GM23338 (cell line): Measurements from ENCODE around the gene TBL3. TPM values are rescaled to one million over a fixed set of nuclear protein-coding genes. Genes with fewer than 3 reads are reported as not detected.

Experiments
- ATAC-seq: fragments of 200-7000 bp; cut with Tn5 transposase; 3 replicates; pipeline ENCODE4 v1.9.1; 2020
- DNase-seq: peaks from one replicate; pipeline ENCODE4 v3.0.0-alpha.2; 2015; ENCODE audit warnings: low spot score
- H2AFZ ChIP-seq: fragments of 200-600 bp; sonication (generic); 2 replicates; pipeline ENCODE4 v1.8.0; 2016; ENCODE audit warnings: antibody characterized with exemption, mild to moderate bottlenecking, moderate library complexity
- H3F3A ChIP-seq: fragments of 200-600 bp; sonication (generic); replicated peaks from 2 replicates; pipeline ENCODE4 v1.8.0; 2017; ENCODE audit warnings: antibody characterized with exemption, mixed run types, low read depth
- H3K27ac ChIP-seq: fragments of 200-600 bp; sonication (generic); 2 replicates; pipeline ENCODE4 v1.6.1; 2016; ENCODE audit warnings: low read depth
- H3K27me3 ChIP-seq: fragments of 200-600 bp; sonication (generic); 2 replicates; pipeline ENCODE4 v1.8.0; 2016; ENCODE audit warnings: mild to moderate bottlenecking, mixed run types, moderate library complexity; ENCODE audit not compliant: insufficient read depth
- H3K36me3 ChIP-seq: fragments of 200-600 bp; sonication (generic); 2 replicates; pipeline ENCODE4 v1.8.0; 2016; ENCODE audit warnings: mild to moderate bottlenecking; ENCODE audit not compliant: insufficient read depth
- H3K4me1 ChIP-seq: fragments of 200-600 bp; sonication (generic); 2 replicates; pipeline ENCODE4 v1.8.0; 2016; ENCODE audit warnings: mild to moderate bottlenecking, moderate library complexity; ENCODE audit not compliant: insufficient read depth
- H3K4me2 ChIP-seq: fragments of 200-600 bp; sonication (generic); 2 replicates; pipeline ENCODE4 v1.7.1; 2017; ENCODE audit warnings: mixed run types
- H3K4me3 ChIP-seq: fragments of 200-600 bp; sonication (generic); 2 replicates; pipeline ENCODE4 v1.6.1; 2016; ENCODE audit warnings: mixed run types
- H3K79me2 ChIP-seq: fragments of 200-600 bp; sonication (generic); replicated peaks from 2 replicates; pipeline ENCODE4 v1.8.0; 2017; ENCODE audit warnings: mild to moderate bottlenecking; ENCODE audit not compliant: insufficient read depth
- H3K9me2 ChIP-seq: fragments of 200-600 bp; sonication (generic); 2 replicates; pipeline ENCODE4 v1.8.0; 2017; ENCODE audit not compliant: insufficient read depth
- H4K20me1 ChIP-seq: fragments of 200-600 bp; sonication (generic); replicated peaks from 2 replicates; pipeline ENCODE4 v1.8.0; 2017; ENCODE audit warnings: mild to moderate bottlenecking; ENCODE audit not compliant: insufficient read depth
- H3K27ac Mint-ChIP-seq: 2 replicates; pipeline ENCODE4 v1.8.0; 2020; ENCODE audit warnings: inconsistent platforms, mild to moderate bottlenecking, moderate library complexity, mixed read lengths
- H3K27me3 Mint-ChIP-seq: 3 replicates; pipeline ENCODE4 v1.8.0; 2022; ENCODE audit warnings: low read depth, mild to moderate bottlenecking, moderate library complexity, mixed read lengths, inconsistent platforms; ENCODE audit not compliant: insufficient read depth, poor library complexity
- H3K36me3 Mint-ChIP-seq: 3 replicates; pipeline ENCODE4 v1.8.0; 2021; ENCODE audit warnings: low read depth, mild to moderate bottlenecking, inconsistent platforms, moderate library complexity, mixed read lengths
- H3K4me1 Mint-ChIP-seq: 3 replicates; pipeline ENCODE4 v1.8.0; 2020; ENCODE audit warnings: mild to moderate bottlenecking, inconsistent platforms, mixed read lengths
- H3K4me3 Mint-ChIP-seq: 3 replicates; pipeline ENCODE4 v1.8.0; 2021; ENCODE audit warnings: moderate library complexity, mild to moderate bottlenecking, inconsistent platforms, mixed read lengths
- H3K9me3 Mint-ChIP-seq: 3 replicates; pipeline ENCODE4 v1.8.0; 2020; ENCODE audit warnings: moderate library complexity, mild to moderate bottlenecking, inconsistent platforms, mixed read lengths
- CREB1 ChIP-seq: fragments of 250-450 bp; sonication (Bioruptor Pico); IDR thresholded peaks from 2 replicates; pipeline ENCODE4 v1.5.0; 2020; ENCODE audit warnings: low read depth, mild to moderate bottlenecking, moderate library complexity
- CTCF ChIP-seq, 2 experiments: fragments of 200-600 bp in 1 of 2; sonication (generic) in 1 of 2; conservative IDR thresholded peaks; 2 replicates each; pipeline versions ENCODE4 v1.5.1 to v1.6.1; 2016 to 2017; ENCODE audit warnings: antibody characterized with exemption in 2 of 2, low read depth in 2 of 2, mild to moderate bottlenecking in 2 of 2, moderate library complexity in 1 of 2
- ETS1 ChIP-seq: IDR thresholded peaks from 2 replicates; pipeline ENCODE4 v1.6.1; 2016; ENCODE audit warnings: antibody characterized with exemption
- EZH2 ChIP-seq: fragments of 200-600 bp; sonication (generic); IDR thresholded peaks from one replicate; pipeline ENCODE4 v1.8.0; 2017; ENCODE audit warnings: antibody characterized with exemption, mild to moderate bottlenecking, low read depth; ENCODE audit not compliant: unreplicated experiment
- EZH2phosphoT487 ChIP-seq: fragments of 200-600 bp; sonication (generic); IDR thresholded peaks from one replicate; pipeline ENCODE4 v1.8.1; 2018; ENCODE audit warnings: antibody characterized with exemption; ENCODE audit not compliant: unreplicated experiment
- JUNB ChIP-seq: IDR thresholded peaks from one replicate; pipeline ENCODE4 v1.6.1; 2016; ENCODE audit warnings: antibody characterized with exemption; ENCODE audit not compliant: unreplicated experiment
- NANOG ChIP-seq: IDR thresholded peaks from 2 replicates; pipeline ENCODE4 v1.6.1; 2016; ENCODE audit warnings: antibody characterized with exemption, borderline replicate concordance
- POLR2AphosphoS5 ChIP-seq: IDR thresholded peaks from 2 replicates; pipeline ENCODE4 v1.6.1; 2016; ENCODE audit warnings: antibody characterized with exemption, low read depth
- STAT1 ChIP-seq: IDR thresholded peaks from one replicate; pipeline ENCODE4 v1.6.1; 2016; ENCODE audit warnings: antibody characterized with exemption; ENCODE audit not compliant: unreplicated experiment
- ZNF114 ChIP-seq: fragments of 250-450 bp; sonication (Bioruptor Pico); IDR thresholded peaks from 2 replicates; pipeline ENCODE4 v1.5.0; 2020; ENCODE audit warnings: mild to moderate bottlenecking, moderate library complexity
- ZNF331 ChIP-seq: fragments of 250-450 bp; sonication (Bioruptor Pico); IDR thresholded peaks from 2 replicates; pipeline ENCODE4 v1.5.0; 2020; ENCODE audit warnings: low read depth, mild to moderate bottlenecking, moderate library complexity
- polyA plus RNA-seq: library from polyadenylated mRNA; unstranded; fragments of >200 nt; fragmentation: Nextera tagmentation; extraction: Ambion mirVana; gene quantifications from 2 replicates; pipeline ENCODE4 v1.2.1, GENCODE V29; 2016
- total RNA-seq: library from RNA; depleted of rRNA; stranded (reverse); fragments of >200 nt; shearing (Covaris generic); gene quantifications from 2 replicates; pipeline ENCODE4 v1.2.3, GENCODE V29; 2014
- TF ChIP-seq, protein P1 (sequence below): fragments of 250-450 bp; sonication (Bioruptor Pico); IDR thresholded peaks from 2 replicates; pipeline ENCODE4 v1.5.0; 2020; ENCODE audit warnings: mild to moderate bottlenecking, moderate library complexity

The TBL3 gene
- total and polyA plus RNA-seq, 2 experiments from 2014 or later = 67.0 to 157 TPM

DNA sequence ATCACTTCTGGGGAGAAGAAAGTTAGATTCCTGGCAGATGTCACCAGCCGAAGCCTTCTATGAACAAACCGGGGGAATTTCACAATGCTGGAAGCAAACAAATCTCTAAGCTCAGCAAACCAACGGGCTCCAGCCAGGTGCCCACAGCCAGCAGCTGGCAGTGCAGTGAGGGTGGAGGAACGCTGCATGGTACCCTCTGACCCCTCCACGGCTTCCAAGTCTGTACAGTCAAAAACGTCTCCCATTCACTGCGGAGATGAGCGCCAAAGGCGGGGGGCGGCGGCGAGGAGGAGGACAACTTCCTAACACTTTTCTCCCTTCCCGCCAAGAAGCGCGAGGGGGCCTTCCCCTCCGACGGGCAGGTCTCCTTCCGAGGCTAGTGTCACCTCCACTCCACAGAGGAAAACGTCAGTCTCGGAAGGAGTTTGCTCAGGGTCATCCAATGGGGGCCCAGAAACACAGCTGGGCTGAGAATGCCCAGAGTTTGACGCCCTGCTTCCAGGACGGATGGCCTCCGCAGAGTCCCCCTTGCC is 36.8 kb downstream of the TBL3 start:
- ATAC-seq (no peak), DNase-seq (no peak)
- Histone ChIP-seq H3F3A (peaks cover 23% of the 10 kb centered on the region; the same call in 1 of the 2 replicates), H3K27ac (0 out of 2 replicates have a peak overlapping the region, but pooled peaks have one; percentile 45), H3K4me3 (peak overlapping the region; percentile 91), H3K4me1 (peaks cover 22% of the 10 kb centered on the region), H3K36me3 (no peaks in the 10 kb centered on the region), H4K20me1 (peaks cover 36% of the 10 kb centered on the region), H2AFZ (no peak overlapping the region), H3K27me3 (no peaks in the 10 kb centered on the region), H3K9me2 (no peaks in the 10 kb centered on the region), H3K79me2 (peaks cover 37% of the 10 kb centered on the region), H3K4me2 (peak overlapping the region; percentile 97)
- H3K4me3 Mint-ChIP-seq = peak overlapping the region; percentile 74
- peaks cover 11% of the 10 kb centered on the region for H3K36me3 Mint-ChIP-seq
- peaks cover 15% of the 10 kb centered on the region for H3K27me3 Mint-ChIP-seq
- no peak overlapping the region; the same call in 1 of the 2 replicates for H3K27ac Mint-ChIP-seq
- peaks cover 37% of the 10 kb centered on the region for H3K4me1 Mint-ChIP-seq
- H3K9me3 Mint-ChIP-seq = no peaks in the 10 kb centered on the region
- TF ChIP-seq ZNF331 (CRISPR knock-in tag) (no peak), EZH2phosphoT487 (no peak), JUNB (no peak), POLR2AphosphoS5 (no peak)

DNA sequence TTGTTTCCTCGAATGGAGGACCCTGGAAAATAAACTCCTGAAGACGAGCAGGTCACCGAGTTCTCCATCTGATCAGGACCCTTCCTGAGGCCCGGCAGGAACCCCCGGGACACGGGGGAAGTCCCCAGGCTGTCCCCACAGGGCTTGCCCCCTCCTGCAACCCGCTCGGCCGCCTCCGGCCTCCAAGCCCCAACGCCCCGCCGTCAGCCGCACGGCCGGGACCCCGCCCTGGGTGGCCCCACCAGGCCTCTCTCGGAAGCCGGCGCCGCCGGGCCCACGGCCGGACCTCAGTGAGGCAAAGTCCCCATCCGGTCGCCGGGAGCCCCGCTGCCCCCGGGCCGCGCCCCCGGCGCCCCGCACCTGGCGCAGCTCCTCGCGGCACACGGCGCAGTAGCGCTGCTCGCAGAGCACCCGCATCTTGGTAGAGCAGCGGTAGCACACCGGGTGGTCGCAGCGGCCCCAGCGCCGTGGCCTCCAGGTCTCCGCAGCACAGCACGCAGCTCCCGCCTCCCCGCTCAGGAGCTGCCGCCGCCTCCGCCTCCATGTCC is 37.4 kb downstream of the TBL3 start:
- Mint-ChIP-seq H3K4me1 (peaks cover 36% of the 10 kb centered on the region), H3K27ac (no peak overlapping the region), H3K27me3 (peaks cover 14% of the 10 kb centered on the region), H3K4me3 (peak overlapping the region; percentile 74), H3K36me3 (peaks cover 11% of the 10 kb centered on the region), H3K9me3 (no peaks in the 10 kb centered on the region)
- Histone ChIP-seq H3K9me2 (no peaks in the 10 kb centered on the region), H3K36me3 (no peaks in the 10 kb centered on the region), H3K4me2 (peak overlapping the region; percentile 97), H3K27ac (0 out of 2 replicates have a peak overlapping the region, but pooled peaks have one; percentile 45), H3K79me2 (peaks cover 37% of the 10 kb centered on the region), H3K27me3 (no peaks in the 10 kb centered on the region), H3K4me3 (peak overlapping the region; percentile 91), H4K20me1 (peaks cover 35% of the 10 kb centered on the region), H3K4me1 (peaks cover 20% of the 10 kb centered on the region), H3F3A (peaks cover 22% of the 10 kb centered on the region; the same call in 1 of the 2 replicates), H2AFZ (no peak overlapping the region)
- no peak for DNase-seq
- ATAC-seq = peak; percentile 3; the same call in 2 of the 3 replicates
- TF ChIP-seq STAT1 (no peak), ZNF331 (CRISPR knock-in tag) (no peak), CREB1 (no peak), POLR2AphosphoS5 (no peak), EZH2 (no peak), ZNF114 (CRISPR knock-in tag) (no peak), NANOG (no peak), ETS1 (no peak), CTCF (conservative IDR thresholded peaks at IDR 0.05; ENCODE audit: low read depth in 2 of 2) (no peak)
- TF ChIP-seq, protein P1, sequence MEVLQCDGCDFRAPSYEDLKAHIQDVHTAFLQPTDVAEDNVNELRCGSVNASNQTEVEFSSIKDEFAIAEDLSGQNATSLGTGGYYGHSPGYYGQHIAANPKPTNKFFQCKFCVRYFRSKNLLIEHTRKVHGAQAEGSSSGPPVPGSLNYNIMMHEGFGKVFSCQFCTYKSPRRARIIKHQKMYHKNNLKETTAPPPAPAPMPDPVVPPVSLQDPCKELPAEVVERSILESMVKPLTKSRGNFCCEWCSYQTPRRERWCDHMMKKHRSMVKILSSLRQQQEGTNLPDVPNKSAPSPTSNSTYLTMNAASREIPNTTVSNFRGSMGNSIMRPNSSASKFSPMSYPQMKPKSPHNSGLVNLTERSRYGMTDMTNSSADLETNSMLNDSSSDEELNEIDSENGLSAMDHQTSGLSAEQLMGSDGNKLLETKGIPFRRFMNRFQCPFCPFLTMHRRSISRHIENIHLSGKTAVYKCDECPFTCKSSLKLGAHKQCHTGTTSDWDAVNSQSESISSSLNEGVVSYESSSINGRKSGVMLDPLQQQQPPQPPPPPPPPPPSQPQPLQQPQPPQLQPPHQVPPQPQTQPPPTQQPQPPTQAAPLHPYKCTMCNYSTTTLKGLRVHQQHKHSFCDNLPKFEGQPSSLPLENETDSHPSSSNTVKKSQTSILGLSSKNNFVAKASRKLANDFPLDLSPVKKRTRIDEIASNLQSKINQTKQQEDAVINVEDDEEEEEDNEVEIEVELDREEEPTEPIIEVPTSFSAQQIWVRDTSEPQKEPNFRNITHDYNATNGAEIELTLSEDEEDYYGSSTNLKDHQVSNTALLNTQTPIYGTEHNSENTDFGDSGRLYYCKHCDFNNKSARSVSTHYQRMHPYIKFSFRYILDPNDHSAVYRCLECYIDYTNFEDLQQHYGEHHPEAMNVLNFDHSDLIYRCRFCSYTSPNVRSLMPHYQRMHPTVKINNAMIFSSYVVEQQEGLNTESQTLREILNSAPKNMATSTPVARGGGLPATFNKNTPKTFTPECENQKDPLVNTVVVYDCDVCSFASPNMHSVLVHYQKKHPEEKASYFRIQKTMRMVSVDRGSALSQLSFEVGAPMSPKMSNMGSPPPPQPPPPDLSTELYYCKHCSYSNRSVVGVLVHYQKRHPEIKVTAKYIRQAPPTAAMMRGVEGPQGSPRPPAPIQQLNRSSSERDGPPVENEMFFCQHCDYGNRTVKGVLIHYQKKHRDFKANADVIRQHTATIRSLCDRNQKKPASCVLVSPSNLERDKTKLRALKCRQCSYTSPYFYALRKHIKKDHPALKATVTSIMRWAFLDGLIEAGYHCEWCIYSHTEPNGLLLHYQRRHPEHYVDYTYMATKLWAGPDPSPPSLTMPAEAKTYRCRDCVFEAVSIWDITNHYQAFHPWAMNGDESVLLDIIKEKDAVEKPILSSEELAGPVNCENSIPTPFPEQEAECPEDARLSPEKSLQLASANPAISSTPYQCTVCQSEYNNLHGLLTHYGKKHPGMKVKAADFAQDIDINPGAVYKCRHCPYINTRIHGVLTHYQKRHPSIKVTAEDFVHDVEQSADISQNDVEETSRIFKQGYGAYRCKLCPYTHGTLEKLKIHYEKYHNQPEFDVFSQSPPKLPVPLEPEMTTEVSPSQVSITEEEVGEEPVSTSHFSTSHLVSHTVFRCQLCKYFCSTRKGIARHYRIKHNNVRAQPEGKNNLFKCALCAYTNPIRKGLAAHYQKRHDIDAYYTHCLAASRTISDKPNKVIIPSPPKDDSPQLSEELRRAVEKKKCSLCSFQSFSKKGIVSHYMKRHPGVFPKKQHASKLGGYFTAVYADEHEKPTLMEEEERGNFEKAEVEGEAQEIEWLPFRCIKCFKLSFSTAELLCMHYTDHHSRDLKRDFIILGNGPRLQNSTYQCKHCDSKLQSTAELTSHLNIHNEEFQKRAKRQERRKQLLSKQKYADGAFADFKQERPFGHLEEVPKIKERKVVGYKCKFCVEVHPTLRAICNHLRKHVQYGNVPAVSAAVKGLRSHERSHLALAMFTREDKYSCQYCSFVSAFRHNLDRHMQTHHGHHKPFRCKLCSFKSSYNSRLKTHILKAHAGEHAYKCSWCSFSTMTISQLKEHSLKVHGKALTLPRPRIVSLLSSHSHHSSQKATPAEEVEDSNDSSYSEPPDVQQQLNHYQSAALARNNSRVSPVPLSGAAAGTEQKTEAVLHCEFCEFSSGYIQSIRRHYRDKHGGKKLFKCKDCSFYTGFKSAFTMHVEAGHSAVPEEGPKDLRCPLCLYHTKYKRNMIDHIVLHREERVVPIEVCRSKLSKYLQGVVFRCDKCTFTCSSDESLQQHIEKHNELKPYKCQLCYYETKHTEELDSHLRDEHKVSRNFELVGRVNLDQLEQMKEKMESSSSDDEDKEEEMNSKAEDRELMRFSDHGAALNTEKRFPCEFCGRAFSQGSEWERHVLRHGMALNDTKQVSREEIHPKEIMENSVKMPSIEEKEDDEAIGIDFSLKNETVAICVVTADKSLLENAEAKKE (CRISPR knock-in tag) = no peak
